Measurements from ENCODE around the gene DLGAP1. TPM values are rescaled to one million over a fixed set of nuclear protein-coding genes. Genes with fewer than 3 reads are reported as not detected.

Gene DLGAP1
- total and polyA plus RNA-seq, 2 experiments from 2014 or later, result 3.1 to 6.5 TPM

- no peaks in the 10 kb centered on the region for H3K27me3 ChIP-seq
- no peaks in the 10 kb centered on the region for H3K79me2 ChIP-seq
- no peaks in the 10 kb centered on the region for H3K9me3 ChIP-seq (ENCODE audit: low read depth)
- H3K4me1 ChIP-seq (ENCODE audit: insufficient read depth), result no peaks in the 10 kb centered on the region
- no peak overlapping the region for H3K27ac ChIP-seq
- TF ChIP-seq EZH2phosphoT487 (IDR thresholded peaks at IDR 0.05; ENCODE audit: low read depth, severe bottlenecking, unreplicated experiment) (no peak), CTCF (IDR thresholded peaks at IDR 0.05; ENCODE audit: poor library complexity) (no peak), EZH2 (IDR thresholded peaks at IDR 0.05; ENCODE audit: borderline replicate concordance) (no peak)
- H3K4me2 ChIP-seq, result no peak overlapping the region
- no peak overlapping the region for H2AFZ ChIP-seq
- WGBS (ENCODE audit: low lambda C conversion rate, missing lambda C conversion rate), result 32% methylated on average over 1 of the region's 1 CpG
- no peak for DNase-seq (ENCODE audit: low spot score)
- H4K20me1 ChIP-seq (ENCODE audit: insufficient read depth, poor library complexity, severe bottlenecking), result no peaks in the 10 kb centered on the region
- no peaks in the 10 kb centered on the region for H3K9me2 ChIP-seq (replicated peaks; ENCODE audit: insufficient read depth)
- no peak overlapping the region for H3K4me3 ChIP-seq
- no peaks in the 10 kb centered on the region for H3K36me3 ChIP-seq (replicated peaks; ENCODE audit: insufficient read depth, low read depth)
Observed at GRCh38 chr18:4311136-4311535, 144.0 kb downstream of the DLGAP1 start.

DNA sequence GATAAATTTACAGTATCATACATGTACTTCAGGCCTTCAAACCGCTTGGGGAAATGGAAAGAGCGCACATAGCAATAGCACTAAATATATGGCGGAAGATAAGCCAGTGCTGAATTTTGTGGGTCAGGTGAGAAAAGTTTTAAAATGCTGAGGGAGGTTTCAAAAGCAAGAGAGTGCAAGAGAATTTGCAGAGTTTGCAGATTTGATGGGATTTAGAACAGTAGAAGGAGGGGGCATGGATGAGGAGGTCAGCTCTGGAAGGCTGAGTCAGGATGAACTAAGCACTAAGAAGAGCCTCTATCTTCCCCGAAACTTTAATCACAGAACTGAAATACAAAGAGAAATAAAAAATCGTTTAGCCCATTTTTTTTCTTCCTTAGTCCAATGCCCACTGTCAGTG, 145.9 kb downstream of the DLGAP1 start:
- Histone ChIP-seq H3K4me1 (ENCODE audit: insufficient read depth) (no peaks in the 10 kb centered on the region), H4K20me1 (ENCODE audit: insufficient read depth, poor library complexity, severe bottlenecking) (no peaks in the 10 kb centered on the region), H3K4me2 (no peak overlapping the region), H2AFZ (no peak overlapping the region), H3K36me3 (replicated peaks; ENCODE audit: insufficient read depth, low read depth) (no peaks in the 10 kb centered on the region), H3K4me3 (no peak overlapping the region), H3K79me2 (no peaks in the 10 kb centered on the region), H3K9me3 (ENCODE audit: low read depth) (no peaks in the 10 kb centered on the region), H3K27ac (no peak overlapping the region), H3K27me3 (no peaks in the 10 kb centered on the region), H3K9me2 (replicated peaks; ENCODE audit: insufficient read depth) (no peaks in the 10 kb centered on the region)
- DNase-seq (ENCODE audit: low spot score), result no peak
- WGBS (ENCODE audit: low lambda C conversion rate, missing lambda C conversion rate), result 91% methylated on average over 5 of the region's 5 CpGs
- no peak for TF ChIP-seq CTCF (IDR thresholded peaks at IDR 0.05; ENCODE audit: poor library complexity)
- no peak for TF ChIP-seq EZH2phosphoT487 (IDR thresholded peaks at IDR 0.05; ENCODE audit: low read depth, severe bottlenecking, unreplicated experiment)

DNA sequence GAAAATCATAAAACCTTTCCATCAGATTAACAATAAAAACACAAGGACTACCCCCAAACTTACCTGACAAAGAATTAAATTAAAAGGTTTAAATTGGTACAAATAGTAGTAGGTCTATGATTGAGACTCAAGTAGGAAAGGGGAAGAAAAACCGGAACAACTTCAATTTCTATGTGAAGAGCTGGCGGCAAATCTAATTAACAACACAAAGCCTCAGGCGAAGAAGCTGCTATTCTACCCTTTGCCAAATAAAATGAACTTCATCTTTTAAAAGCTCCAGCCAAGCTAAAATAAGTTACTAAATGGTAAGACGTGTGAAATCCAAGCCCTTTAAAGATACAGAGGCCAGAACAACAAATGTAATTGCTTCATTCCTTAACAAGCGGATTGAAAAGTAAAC, 146.5 kb downstream of the DLGAP1 start:
- no peak overlapping the region for H3K4me3 ChIP-seq
- TF ChIP-seq CTCF (IDR thresholded peaks at IDR 0.05; ENCODE audit: poor library complexity) (no peak), EZH2 (IDR thresholded peaks at IDR 0.05; ENCODE audit: borderline replicate concordance) (no peak), EZH2phosphoT487 (IDR thresholded peaks at IDR 0.05; ENCODE audit: low read depth, severe bottlenecking, unreplicated experiment) (no peak)
- no peak for DNase-seq (ENCODE audit: low spot score)
- H3K4me1 ChIP-seq (ENCODE audit: insufficient read depth), result no peaks in the 10 kb centered on the region
- H3K27ac ChIP-seq, result no peak overlapping the region
- 89% methylated on average over 5 of the region's 5 CpGs for WGBS (ENCODE audit: low lambda C conversion rate, missing lambda C conversion rate)
- H4K20me1 ChIP-seq (ENCODE audit: insufficient read depth, poor library complexity, severe bottlenecking), result no peaks in the 10 kb centered on the region
- no peaks in the 10 kb centered on the region for H3K9me2 ChIP-seq (replicated peaks; ENCODE audit: insufficient read depth)
- H3K36me3 ChIP-seq (replicated peaks; ENCODE audit: insufficient read depth, low read depth), result no peaks in the 10 kb centered on the region
- H2AFZ ChIP-seq, result no peak overlapping the region
- no peak overlapping the region for H3K4me2 ChIP-seq
- no peaks in the 10 kb centered on the region for H3K79me2 ChIP-seq
- no peaks in the 10 kb centered on the region for H3K27me3 ChIP-seq
- H3K9me3 ChIP-seq (ENCODE audit: low read depth), result no peaks in the 10 kb centered on the region

DNA sequence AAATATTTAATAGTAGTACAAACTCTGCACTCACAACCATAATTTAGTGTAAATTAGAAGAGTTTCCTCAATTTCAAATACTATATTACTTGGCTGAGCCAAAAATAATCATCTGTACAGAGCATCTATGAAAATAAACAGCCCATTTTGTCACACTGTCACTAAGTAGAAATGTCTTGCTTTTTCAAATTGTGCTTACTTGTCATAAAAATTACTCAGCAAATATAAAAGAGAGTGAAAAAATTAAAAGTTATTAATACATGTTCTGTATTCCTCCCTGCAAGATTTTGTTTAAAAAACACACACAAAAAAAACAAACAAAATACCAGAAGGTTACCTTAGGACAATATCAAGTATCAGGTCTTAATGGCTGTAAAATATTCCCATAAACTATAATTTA, 155.7 kb downstream of the DLGAP1 start:
- no peak for DNase-seq (ENCODE audit: low spot score)
- TF ChIP-seq CTCF (IDR thresholded peaks at IDR 0.05; ENCODE audit: poor library complexity) (no peak), EZH2 (IDR thresholded peaks at IDR 0.05; ENCODE audit: borderline replicate concordance) (no peak), EZH2phosphoT487 (IDR thresholded peaks at IDR 0.05; ENCODE audit: low read depth, severe bottlenecking, unreplicated experiment) (no peak)
- Histone ChIP-seq H3K36me3 (replicated peaks; ENCODE audit: insufficient read depth, low read depth) (no peaks in the 10 kb centered on the region), H2AFZ (no peak overlapping the region), H3K27me3 (no peaks in the 10 kb centered on the region), H3K79me2 (no peaks in the 10 kb centered on the region), H4K20me1 (ENCODE audit: insufficient read depth, poor library complexity, severe bottlenecking) (no peaks in the 10 kb centered on the region), H3K4me3 (no peak overlapping the region), H3K9me3 (ENCODE audit: low read depth) (no peaks in the 10 kb centered on the region), H3K27ac (no peak overlapping the region), H3K4me2 (no peak overlapping the region), H3K9me2 (replicated peaks; ENCODE audit: insufficient read depth) (no peaks in the 10 kb centered on the region), H3K4me1 (ENCODE audit: insufficient read depth) (no peaks in the 10 kb centered on the region)
